ENCODE results near the gene SHOX. TPM values are rescaled to one million over a fixed set of nuclear protein-coding genes. Genes with fewer than 3 reads are reported as not detected.
"Not testable (repeated sequence)": the region's sequence is repeated elsewhere in the genome, so short reads cannot be mapped to it uniquely, and the experiment has no call there.

SHOX gene
- total RNA-seq, 1 donor from 2014 or later, result not detected

GRCh38 chrX:636981-637659 lies 6.5 kb downstream of the SHOX start:
- intact Hi-C loops (cut with micrococcal nuclease), result no loop called here

- intact Hi-C loops (cut with micrococcal nuclease), result no loop called here
Observed at GRCh38 chrX:637660-638481, 7.3 kb downstream of the SHOX start.

GRCh38 chrX:638482-639131 lies 8.0 kb downstream of the SHOX start:
- intact Hi-C loops (cut with micrococcal nuclease), result no loop called here

GRCh38 chrX:639151-639550 lies 8.6 kb downstream of the SHOX start:
- intact Hi-C loops (cut with micrococcal nuclease), result no loop called here

GRCh38 chrX:640641-641040 lies 10.1 kb downstream of the SHOX start:
- intact Hi-C loops (cut with micrococcal nuclease), result no loop called here

GRCh38 chrX:641671-642435 lies 11.3 kb downstream of the SHOX start:
- intact Hi-C loops (cut with micrococcal nuclease), result no loop called here

- intact Hi-C loops (cut with micrococcal nuclease), result no loop called here
Observed at GRCh38 chrX:642436-643240, 12.0 kb downstream of the SHOX start.

- intact Hi-C loops (cut with micrococcal nuclease), result no loop called here
Observed at GRCh38 chrX:643241-643595, 12.6 kb downstream of the SHOX start.

GRCh38 chrX:643911-644303 lies 13.3 kb downstream of the SHOX start:
- intact Hi-C loops (cut with micrococcal nuclease), result no loop called here

GRCh38 chrX:644304-645281 lies 14.0 kb downstream of the SHOX start:
- intact Hi-C loops (cut with micrococcal nuclease), result no loop called here

- intact Hi-C loops (cut with micrococcal nuclease), result no loop called here
Observed at GRCh38 chrX:646228-646495, 15.6 kb downstream of the SHOX start.

GRCh38 chrX:646796-647195 lies 16.2 kb downstream of the SHOX start:
- intact Hi-C loops (cut with micrococcal nuclease), result no loop called here

GRCh38 chrX:649166-649565 lies 18.6 kb downstream of the SHOX start:
- intact Hi-C loops (cut with micrococcal nuclease), result no loop called here

- intact Hi-C loops (cut with micrococcal nuclease), result no loop called here
Observed at GRCh38 chrX:650324-650723, 19.7 kb downstream of the SHOX start.

- intact Hi-C loops (cut with micrococcal nuclease), result no loop called here
Observed at GRCh38 chrX:650811-651210, 20.2 kb downstream of the SHOX start.

- intact Hi-C loops (cut with micrococcal nuclease), result not testable (repeated sequence)
Observed at GRCh38 chrX:651922-652321, 21.3 kb downstream of the SHOX start.

GRCh38 chrX:652341-652741 lies 21.8 kb downstream of the SHOX start:
- intact Hi-C loops (cut with micrococcal nuclease), result no loop called here

GRCh38 chrX:653306-653705 lies 22.7 kb downstream of the SHOX start:
- intact Hi-C loops (cut with micrococcal nuclease), result no loop called here

GRCh38 chrX:661154-661553 lies 30.6 kb downstream of the SHOX start:
- intact Hi-C loops (cut with micrococcal nuclease), result no loop called here

GRCh38 chrX:662126-662525 lies 31.5 kb downstream of the SHOX start:
- intact Hi-C loops (cut with micrococcal nuclease), result no loop called here

Data from T-helper 1 cell treated with Interleukin-12 subunit alpha and Interleukin-12 subunit beta and Interleukin-4 antibody, amounts not matched to agents 30 ng/mL and 1 ng/mL, for 36 hours (primary cell).